ENCODE data around the gene NLK. TPM values are rescaled to one million over a fixed set of nuclear protein-coding genes. Genes with fewer than 3 reads are reported as not detected.

Gene NLK
- total RNA-seq, 1 experiment from 2014 or later: 31.8 TPM

- peaks cover 20 to 24% of the 10 kb centered on the region in 2 experiments for H3K4me1 Mint-ChIP-seq
- H4K5ac ChIP-seq (ENCODE audit: insufficient read length, low read depth, low read length): no peak overlapping the region
- H3K27ac ChIP-seq (ENCODE audit: insufficient read length, low read depth, low read length): no peak overlapping the region
- 0 out of 7 replicates have a peak overlapping the region, but pooled peaks of 1 of the 3 experiments have one; percentile 4 for H3K27ac Mint-ChIP-seq
- no peak overlapping the region for H2BK120ac ChIP-seq (ENCODE audit: low read depth, low read length, poor library complexity, severe bottlenecking)
- H4K8ac ChIP-seq (replicated peaks; ENCODE audit: insufficient read length, low read depth, low read length): no peak overlapping the region
- no peak overlapping the region for H3K14ac ChIP-seq (ENCODE audit: insufficient read depth, low read length)
- no peaks in the 10 kb centered on the region for H3K27me3 Mint-ChIP-seq (ENCODE audit: low read depth)
- peaks cover 4% of the 10 kb centered on the region for H3K79me1 ChIP-seq (ENCODE audit: insufficient read depth, low read depth, low read length, poor library complexity, severe bottlenecking)
- no peaks in the 10 kb centered on the region for H3K9me3 ChIP-seq (ENCODE audit: control insufficient read depth, low read depth, low read length)
- no peak overlapping the region for H4K91ac ChIP-seq (ENCODE audit: insufficient read length, low read depth, low read length)
- no peak overlapping the region for H2BK15ac ChIP-seq (ENCODE audit: low read depth, low read length)
- H3K79me2 ChIP-seq (ENCODE audit: insufficient read depth, low read length): peaks cover 9% of the 10 kb centered on the region; the same call in 1 of the 2 replicates
- H3K27me3 ChIP-seq (ENCODE audit: insufficient read depth, low read length): no peaks in the 10 kb centered on the region
- no peak overlapping the region for H3T11ph ChIP-seq (ENCODE audit: low read length)
- no peak overlapping the region for H2BK20ac ChIP-seq (ENCODE audit: low read depth, low read length, poor library complexity, severe bottlenecking)
- no peak for TF ChIP-seq CTCF (conservative IDR thresholded peaks at IDR 0.05)
- no peak overlapping the region for H3K4me2 ChIP-seq (ENCODE audit: insufficient read depth, insufficient read length, low read length)
- no peak overlapping the region for H3K18ac ChIP-seq (ENCODE audit: insufficient read length, low read depth, low read length)
- H2BK12ac ChIP-seq (ENCODE audit: insufficient read length, low read depth, low read length): no peak overlapping the region
- H3K56ac ChIP-seq (ENCODE audit: insufficient read length, low read depth, low read length): no peak overlapping the region
- H3K4me1 ChIP-seq (ENCODE audit: insufficient read depth, low read length): peaks cover 3% of the 10 kb centered on the region; the same call in 1 of the 2 replicates
- H3K4ac ChIP-seq (ENCODE audit: low read depth, low read length): no peak overlapping the region
- no peak overlapping the region for H2AK5ac ChIP-seq (ENCODE audit: insufficient read length, low read length)
- no peak overlapping the region for H2AFZ ChIP-seq (ENCODE audit: low read length)
- H3K36me3 Mint-ChIP-seq (ENCODE audit: insufficient read depth in 1 of 3, low read depth in 3 of 3): peaks cover 11 to 23% (median 19%) of the 10 kb centered on the region in 3 experiments
- no peak for DNase-seq
- H3K9me3 Mint-ChIP-seq: peaks cover 14 to 22% of the 10 kb centered on the region in 2 experiments
- H3K23ac ChIP-seq (ENCODE audit: insufficient read length, low read depth, low read length): no peak overlapping the region
- no peak overlapping the region for H3K9ac ChIP-seq (ENCODE audit: extremely low read depth, insufficient read length, low read length)
- H2BK5ac ChIP-seq (ENCODE audit: insufficient read length, low read length): no peak overlapping the region
- H3K4me3 Mint-ChIP-seq: no peak overlapping the region
- H4K20me1 ChIP-seq (ENCODE audit: control insufficient read depth, insufficient read depth, insufficient read length): no peaks in the 10 kb centered on the region
- H3K23me2 ChIP-seq (ENCODE audit: insufficient read length, low read depth, low read length, poor library complexity, severe bottlenecking): no peaks in the 10 kb centered on the region
- WGBS (ENCODE audit: extremely low coverage, insufficient read length, low lambda C conversion rate): no CpG with 5 or more reads among the region's 2 CpGs
Observed at GRCh38 chr17:28085766-28086165, 43.3 kb downstream of the NLK start.

Measured in H9 (cell line).